GM21515 (cell line): ENCODE measurements around the gene TRIM45.

Source experiments
- ATAC-seq: cut with Tn5 transposase; IDR thresholded peaks from one replicate; pipeline ENCODE4 v1.9.1; 2021; ENCODE audit not compliant: unreplicated experiment

TRIM45 gene

GRCh38 chr1:117061986-117062415, 59.5 kb downstream of the TRIM45 start:
- ATAC-seq = no peak
